ENCODE measurements around the gene NDOR1.

- no peak for TF ChIP-seq GATA2 (IDR thresholded peaks at IDR 0.05; ENCODE audit: low read depth, low read length)
- TF ChIP-seq GATA3 (IDR thresholded peaks at IDR 0.05; ENCODE audit: low read depth, low read length), result no peak
Measured at GRCh38 chr9:137163365-137163715, 42.2 kb upstream of the NDOR1 start.

Measured in SH-SY5Y (cell line).